T1000 (cell line): ENCODE measurements around the gene TWSG1.
A peak's percentile ranks its signal among the peaks of the same experiment; 100 is the strongest.

Experiments
- DNase-seq: peaks from one replicate; lab custom pipeline; 2025; ENCODE audit warnings: mixed read lengths; lab: John Stamatoyannopoulos, UW

Gene TWSG1

GRCh38 chr18:9334329-9334972 is at the start of gene TWSG1:
Gene TWSG1, plus strand, starts transcription at chr18:9334773. Its CDS starts 2,457 bp downstream, at chr18:9337230.
- peak; percentile 78 for DNase-seq

- DNase-seq: no peak
Measured at GRCh38 chr18:9285604-9286003, 49.0 kb upstream of the TWSG1 start.

GRCh38 chr18:9287036-9287435 is 47.5 kb upstream of the TWSG1 start:
- no peak for DNase-seq

GRCh38 chr18:9289698-9290097 is 44.9 kb upstream of the TWSG1 start:
- DNase-seq: no peak

- no peak for DNase-seq
Measured at GRCh38 chr18:9290156-9290555, 44.4 kb upstream of the TWSG1 start.

GRCh38 chr18:9292047-9292446 is 42.5 kb upstream of the TWSG1 start:
- DNase-seq: no peak

GRCh38 chr18:9293948-9294347 is 40.6 kb upstream of the TWSG1 start:
- no peak for DNase-seq

- no peak for DNase-seq
Measured at GRCh38 chr18:9296233-9297006, 38.2 kb upstream of the TWSG1 start.

- no peak for DNase-seq
Measured at GRCh38 chr18:9297007-9297393, 37.6 kb upstream of the TWSG1 start.

- DNase-seq: no peak
Measured at GRCh38 chr18:9304388-9305070, 30.0 kb upstream of the TWSG1 start.

- no peak for DNase-seq
Measured at GRCh38 chr18:9319333-9319732, 15.2 kb upstream of the TWSG1 start.

GRCh38 chr18:9321017-9321452 is 13.5 kb upstream of the TWSG1 start:
- no peak for DNase-seq

- no peak for DNase-seq
Measured at GRCh38 chr18:9321736-9322135, 12.8 kb upstream of the TWSG1 start.

- no peak for DNase-seq
Measured at GRCh38 chr18:9322744-9323143, 11.8 kb upstream of the TWSG1 start.

- DNase-seq: no peak
Measured at GRCh38 chr18:9323750-9324445, 10.7 kb upstream of the TWSG1 start.

GRCh38 chr18:9325716-9326115 is 8.9 kb upstream of the TWSG1 start:
- DNase-seq: no peak

GRCh38 chr18:9328776-9329175 is 5.8 kb upstream of the TWSG1 start:
- DNase-seq: no peak

- no peak for DNase-seq
Measured at GRCh38 chr18:9329471-9329870, 5.1 kb upstream of the TWSG1 start.

- no peak for DNase-seq
Measured at GRCh38 chr18:9330419-9330818, 4.2 kb upstream of the TWSG1 start.

- DNase-seq: no peak
Measured at GRCh38 chr18:9333441-9334328, 888 bp upstream of the TWSG1 start.

- DNase-seq: peak; percentile 50
Measured at GRCh38 chr18:9334973-9335696, 562 bp downstream of the TWSG1 start.
